Effector memory CD4-positive, alpha-beta T cell (primary cell): ENCODE data around the gene KDM8.
"Not testable (repeated sequence)": the region's sequence is repeated elsewhere in the genome, so short reads cannot be mapped to it uniquely, and the experiment has no call there.

Source experiments
- DNase-seq, 3 donors: peaks; one replicate each; pipeline ENCODE4 v3.0.0-alpha.2; 2020
- H3K27ac ChIP-seq: 2 replicates; pipeline ENCODE4 v1.7.0; 2013; ENCODE audit warnings: mild to moderate bottlenecking, low read length, moderate library complexity; ENCODE audit not compliant: insufficient read depth, poor library complexity, severe bottlenecking
- H3K27me3 ChIP-seq: replicated peaks from 2 replicates; pipeline ENCODE4 v1.7.0; 2013; ENCODE audit warnings: mild to moderate bottlenecking, low read length; ENCODE audit not compliant: insufficient read depth, control insufficient read depth, poor library complexity, severe bottlenecking
- H3K36me3 ChIP-seq: 2 replicates; pipeline ENCODE4 v1.7.0; 2013; ENCODE audit warnings: mild to moderate bottlenecking, low read length, moderate library complexity; ENCODE audit not compliant: control insufficient read depth, insufficient read depth
- H3K4me1 ChIP-seq: 2 replicates; pipeline ENCODE4 v1.7.0; 2013; ENCODE audit warnings: low read length, mild to moderate bottlenecking; ENCODE audit not compliant: control insufficient read depth, insufficient read depth, poor library complexity, severe bottlenecking
- H3K4me3 ChIP-seq: 2 replicates; pipeline ENCODE4 v1.7.0; 2013; ENCODE audit warnings: low read length, low read depth, mild to moderate bottlenecking; ENCODE audit not compliant: insufficient read depth, poor library complexity, severe bottlenecking
- H3K9me3 ChIP-seq: 2 replicates; pipeline ENCODE4 v1.7.0; 2013; ENCODE audit warnings: mild to moderate bottlenecking, low read length, moderate library complexity; ENCODE audit not compliant: control insufficient read depth

The KDM8 gene

DNA sequence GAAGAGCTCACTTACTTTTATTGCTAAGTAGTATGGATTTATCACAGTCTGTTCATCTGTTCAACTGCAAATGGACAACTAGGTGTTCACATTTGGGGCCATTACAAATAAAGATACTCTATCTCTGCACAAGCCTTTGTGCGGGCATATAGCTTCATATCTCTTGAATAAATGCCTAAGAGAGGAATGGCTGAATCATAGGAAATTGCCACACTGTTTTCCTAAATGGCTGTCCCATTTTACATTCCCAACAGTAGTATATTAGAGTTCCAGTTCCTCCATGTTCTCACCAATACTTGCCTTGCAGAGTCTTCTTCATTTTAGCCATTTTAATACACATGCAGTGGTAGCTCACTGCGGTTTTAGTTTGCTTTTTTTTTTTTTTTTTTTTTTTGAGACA, 44.7 kb downstream of the KDM8 start:
- H3K27ac ChIP-seq: no peak overlapping the region
- no peak for DNase-seq
- no peaks in the 10 kb centered on the region for H3K27me3 ChIP-seq
- peaks cover 7% of the 10 kb centered on the region for H3K4me1 ChIP-seq
- H3K36me3 ChIP-seq: no peaks in the 10 kb centered on the region
- no peaks in the 10 kb centered on the region for H3K9me3 ChIP-seq
- H3K4me3 ChIP-seq: no peak overlapping the region

- H3K27ac ChIP-seq, H3K36me3 ChIP-seq, H3K4me3 ChIP-seq, H3K27me3 ChIP-seq, H3K9me3 ChIP-seq, DNase-seq: not testable (repeated sequence)
- H3K4me1 ChIP-seq: peaks cover 12% of the 10 kb centered on the region
Observed at GRCh38 chr16:27248886-27249285, 45.6 kb downstream of the KDM8 start.

DNA sequence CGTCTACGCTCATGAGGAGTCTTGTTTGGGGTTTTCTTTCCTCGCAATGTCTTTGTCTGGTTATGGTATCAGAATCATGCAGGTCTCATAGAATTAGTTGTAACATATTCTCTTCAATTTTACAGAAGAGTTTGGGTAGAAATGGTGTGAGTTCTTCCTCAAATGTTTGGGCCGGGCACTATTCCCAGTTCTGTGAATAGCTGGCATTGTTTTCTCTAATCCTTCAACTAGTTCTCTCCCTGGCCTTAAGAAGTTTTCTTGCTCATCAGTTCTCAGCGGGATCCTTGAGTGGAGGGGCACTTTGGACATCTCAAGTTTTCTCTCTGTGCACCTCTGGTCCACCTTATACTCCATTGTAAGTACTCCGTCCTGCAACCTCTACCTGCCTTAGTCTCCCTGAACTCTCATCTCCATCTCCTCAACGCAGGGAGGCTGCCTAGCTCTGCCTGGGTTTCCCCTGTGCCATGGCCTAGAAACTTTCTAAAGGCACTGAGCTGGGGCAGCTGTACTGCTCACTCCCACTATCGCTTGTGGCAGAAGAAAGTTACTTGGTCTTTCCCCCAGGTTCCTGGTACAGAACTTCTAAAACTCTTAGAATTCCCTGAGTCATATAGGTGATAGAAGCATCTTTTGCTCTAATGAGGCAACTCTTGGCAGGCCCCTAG, 48.3 kb downstream of the KDM8 start:
- Histone ChIP-seq H3K36me3 (peaks cover 3% of the 10 kb centered on the region), H3K27ac (no peak overlapping the region), H3K4me1 (peaks cover 6% of the 10 kb centered on the region), H3K9me3 (no peaks in the 10 kb centered on the region), H3K4me3 (no peak overlapping the region), H3K27me3 (no peaks in the 10 kb centered on the region)
- DNase-seq: no peak

- Histone ChIP-seq H3K4me1 (peaks cover 6% of the 10 kb centered on the region), H3K27ac (no peak overlapping the region)
Observed at GRCh38 chr16:27252206-27252585, 48.9 kb downstream of the KDM8 start.

GRCh38 chr16:27253526-27253930, 50.2 kb downstream of the KDM8 start:
- no peak overlapping the region for H3K27ac ChIP-seq
- H3K4me1 ChIP-seq: peaks cover 6% of the 10 kb centered on the region
- no peak for DNase-seq
- H3K4me3 ChIP-seq: no peak overlapping the region
- no peaks in the 10 kb centered on the region for H3K9me3 ChIP-seq
- no peaks in the 10 kb centered on the region for H3K27me3 ChIP-seq
- peaks cover 6% of the 10 kb centered on the region for H3K36me3 ChIP-seq

More at GRCh38 chr16:27252206-27252585, 48.9 kb downstream of the KDM8 start:
- Histone ChIP-seq H3K4me3 (no peak overlapping the region), H3K9me3 (no peaks in the 10 kb centered on the region), H3K27me3 (no peaks in the 10 kb centered on the region), H3K36me3 (peaks cover 6% of the 10 kb centered on the region)
- DNase-seq: no peak

DNA sequence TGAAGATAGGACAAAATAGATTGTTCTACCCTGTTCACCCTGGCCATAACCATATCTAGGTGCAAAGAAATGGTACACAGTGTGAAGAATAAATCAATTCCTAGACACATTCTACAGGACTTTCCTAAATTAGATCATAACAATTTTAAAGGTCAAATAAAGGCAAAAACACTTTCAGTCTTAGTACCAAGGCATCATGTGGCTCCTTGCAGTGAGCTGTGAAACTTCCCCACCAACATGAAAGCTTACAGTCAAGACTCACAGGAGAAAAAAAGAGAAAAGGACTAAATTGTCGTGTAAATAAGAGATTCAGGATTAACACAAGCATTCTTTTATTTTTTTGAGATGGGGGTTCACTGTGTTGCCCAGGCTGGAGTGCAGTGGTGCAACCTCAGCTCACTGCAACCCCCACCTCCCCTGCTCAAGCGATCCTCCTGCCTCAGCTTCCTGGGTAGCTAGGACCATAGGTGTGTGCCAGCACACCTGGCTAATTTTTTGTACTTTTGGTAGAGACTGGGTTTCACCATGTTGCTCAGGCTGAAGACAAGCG, 51.0 kb downstream of the KDM8 start:
- no peak for DNase-seq

DNA sequence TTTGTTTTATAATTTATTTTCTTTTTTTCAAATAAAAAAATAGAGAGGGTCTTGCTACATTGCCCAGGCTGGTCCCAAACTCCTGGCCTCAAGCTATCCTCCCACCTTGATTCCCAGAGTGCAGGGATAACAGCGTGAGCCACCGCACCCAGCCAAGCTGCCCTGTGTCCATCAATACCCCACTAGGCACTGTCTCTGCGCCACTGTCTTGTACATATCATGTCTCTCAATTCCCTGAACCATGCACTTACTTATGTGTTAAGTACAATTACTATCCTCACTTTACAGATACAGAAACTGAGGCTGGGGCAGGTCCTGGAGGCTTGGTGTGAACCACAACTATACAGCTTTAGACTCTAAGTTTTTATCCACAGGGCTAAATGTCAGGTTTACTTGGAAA, 53.5 kb downstream of the KDM8 start:
- Histone ChIP-seq H3K4me1 (peaks cover 6% of the 10 kb centered on the region), H3K4me3 (no peak overlapping the region), H3K36me3 (peaks cover 6% of the 10 kb centered on the region), H3K9me3 (no peaks in the 10 kb centered on the region), H3K27me3 (no peaks in the 10 kb centered on the region), H3K27ac (no peak overlapping the region)
- DNase-seq: no peak

More for the DNA sequence above, 51.0 kb downstream of the KDM8 start:
- Histone ChIP-seq H3K27ac (no peak overlapping the region), H3K4me3 (no peak overlapping the region), H3K36me3 (peaks cover 6% of the 10 kb centered on the region), H3K27me3 (no peaks in the 10 kb centered on the region), H3K4me1 (peaks cover 6% of the 10 kb centered on the region), H3K9me3 (no peaks in the 10 kb centered on the region)

DNA sequence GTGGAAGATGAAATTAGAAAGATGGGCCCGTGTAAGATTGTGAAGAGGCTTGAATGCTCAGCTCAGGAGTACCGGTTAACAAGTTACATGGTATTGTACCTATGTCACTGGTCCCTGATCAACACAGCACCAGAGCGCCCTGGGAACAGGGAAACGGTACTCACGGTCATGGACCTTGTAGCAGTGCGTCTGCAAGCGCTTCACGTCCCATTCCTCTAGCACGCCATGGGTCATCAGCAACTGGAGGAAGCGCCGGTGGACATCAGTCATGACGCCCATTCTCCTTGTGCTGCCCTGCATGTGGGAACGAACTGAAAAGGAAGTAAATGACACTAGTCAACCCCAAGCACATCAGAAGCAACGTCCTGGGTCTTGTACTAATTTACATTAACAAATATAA, 53.9 kb downstream of the KDM8 start:
- Histone ChIP-seq H3K9me3 (no peaks in the 10 kb centered on the region), H3K27me3 (no peaks in the 10 kb centered on the region), H3K4me1 (peaks cover 6% of the 10 kb centered on the region), H3K36me3 (peaks cover 6% of the 10 kb centered on the region), H3K4me3 (no peak overlapping the region), H3K27ac (no peak overlapping the region)
- no peak for DNase-seq

GRCh38 chr16:27258241-27258734, 55.0 kb downstream of the KDM8 start:
- no peak overlapping the region for H3K4me3 ChIP-seq
- H3K36me3 ChIP-seq: peaks cover 6% of the 10 kb centered on the region
- no peaks in the 10 kb centered on the region for H3K9me3 ChIP-seq
- no peak overlapping the region for H3K27ac ChIP-seq
- peaks cover 3% of the 10 kb centered on the region for H3K4me1 ChIP-seq
- no peak for DNase-seq
- H3K27me3 ChIP-seq: no peaks in the 10 kb centered on the region

DNA sequence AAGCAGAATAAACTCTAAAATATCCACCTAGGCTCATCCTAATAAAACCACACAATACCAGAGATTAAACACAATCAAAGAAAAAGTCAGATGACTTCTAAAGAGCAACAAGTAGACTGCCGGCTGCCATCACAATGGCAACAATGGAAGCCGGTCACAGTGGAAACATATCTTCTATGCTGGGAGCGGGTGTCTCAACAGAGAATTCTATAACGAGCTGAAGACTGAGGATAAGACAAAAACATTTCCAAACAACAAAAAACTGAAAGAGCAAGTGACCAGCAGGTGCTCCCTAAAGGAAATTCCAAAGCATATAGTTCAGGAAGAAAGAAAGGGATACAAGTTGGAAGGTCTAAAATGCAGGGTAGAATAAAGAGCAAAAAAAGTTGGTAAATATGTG, 56.4 kb downstream of the KDM8 start:
- H3K27me3 ChIP-seq: no peaks in the 10 kb centered on the region
- DNase-seq: no peak

More for the DNA sequence above, 56.4 kb downstream of the KDM8 start:
- H3K4me1 ChIP-seq: no peaks in the 10 kb centered on the region
- H3K9me3 ChIP-seq: no peaks in the 10 kb centered on the region
- no peak overlapping the region for H3K4me3 ChIP-seq
- H3K27ac ChIP-seq: no peak overlapping the region
- H3K36me3 ChIP-seq: peaks cover 6% of the 10 kb centered on the region
